OCI-M1 (cell line): Measurements from ENCODE around the gene S100A6.
"Not testable (repeated sequence)": the region's sequence is repeated elsewhere in the genome, so short reads cannot be mapped to it uniquely, and the experiment has no call there.

ENCODE experiments used
- DNase-seq: peaks from one replicate; lab custom pipeline; 2025; lab: John Stamatoyannopoulos, UW

S100A6 gene

DNA sequence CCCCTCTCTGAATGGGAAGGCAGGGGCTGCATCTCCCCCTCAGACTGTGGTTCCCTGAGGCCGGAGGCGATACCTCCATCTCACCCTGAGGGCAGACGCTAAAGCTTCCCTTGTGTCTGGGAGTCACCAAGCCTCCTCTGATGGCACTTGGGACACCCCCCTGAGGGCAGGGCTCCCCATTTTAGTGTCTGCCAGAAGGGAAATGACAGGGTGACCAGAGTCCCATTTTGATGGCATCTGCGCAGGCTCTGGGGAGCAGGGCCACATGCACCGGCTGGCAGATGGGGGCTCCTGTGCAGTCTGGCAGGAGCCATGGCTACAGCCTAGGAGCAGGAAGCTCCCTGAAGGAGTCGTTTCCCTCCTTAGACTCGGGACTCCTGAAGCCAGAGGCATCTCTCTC is 28.2 kb upstream of the S100A6 start:
- no peak for DNase-seq

DNA sequence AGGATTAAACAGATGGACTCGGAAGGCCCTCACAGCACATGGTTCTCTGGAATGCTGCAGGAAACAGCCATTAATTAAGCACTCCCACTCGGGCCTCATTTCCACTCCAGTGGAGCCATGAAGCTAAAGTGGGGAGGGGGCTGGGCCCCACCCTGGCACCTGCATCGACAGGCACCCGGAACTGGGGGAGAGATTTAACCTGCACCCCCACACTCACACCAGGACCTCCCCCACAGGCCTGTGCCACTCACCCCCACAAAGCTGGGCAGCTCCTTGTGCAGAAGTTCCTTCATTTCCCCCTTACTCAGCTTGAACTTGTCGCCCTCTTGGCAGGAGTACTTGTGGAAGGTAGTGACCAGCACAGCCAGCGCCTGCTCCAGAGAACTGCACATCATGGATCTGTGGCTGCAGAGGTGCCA is 27.7 kb upstream of the S100A6 start:
- DNase-seq: no peak

DNA sequence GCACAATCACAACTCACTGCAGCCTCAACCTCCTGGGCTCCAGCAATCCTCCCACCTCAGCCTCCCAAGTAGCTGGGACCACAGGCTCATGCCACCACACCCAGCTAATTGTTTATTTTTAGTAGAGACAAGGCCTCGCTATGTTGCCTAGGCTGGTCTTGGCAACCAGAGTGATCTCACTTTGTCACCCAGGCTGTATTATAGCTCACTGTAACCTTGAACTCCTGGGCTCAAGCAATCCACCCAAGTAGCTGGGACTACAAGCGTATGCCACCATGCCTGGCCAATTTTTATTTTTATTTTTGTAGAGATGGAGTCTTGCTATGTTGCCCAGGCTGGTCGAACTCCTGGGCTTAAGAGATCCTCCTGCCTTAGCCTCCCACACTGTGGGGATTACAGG is 26.2 kb upstream of the S100A6 start:
- not testable (repeated sequence) for DNase-seq

DNA sequence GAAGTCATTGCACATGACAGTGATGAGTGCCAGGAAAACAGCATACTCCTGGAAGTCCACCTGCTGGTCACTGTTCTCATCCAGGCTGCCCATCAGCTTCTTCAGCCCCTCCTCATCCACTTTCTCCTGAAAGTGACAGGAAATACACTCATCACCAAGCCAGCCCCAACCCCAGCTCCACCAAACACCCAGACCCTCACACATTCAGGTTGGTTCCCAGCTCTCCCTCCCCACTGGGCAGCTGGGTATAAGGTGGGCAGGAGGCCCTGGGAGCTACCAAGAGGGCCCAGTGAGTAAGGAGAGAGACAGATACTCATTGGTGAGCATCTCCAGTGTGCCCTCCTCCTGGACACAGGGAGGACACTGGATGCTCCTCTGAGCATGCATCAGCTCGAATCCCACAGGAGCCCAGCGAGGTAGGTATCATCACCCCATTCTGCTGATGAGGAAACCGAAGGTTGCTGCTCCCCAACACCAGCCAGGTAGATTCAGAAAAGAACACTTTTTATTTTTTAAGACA is 25.7 kb upstream of the S100A6 start:
- DNase-seq: no peak

DNA sequence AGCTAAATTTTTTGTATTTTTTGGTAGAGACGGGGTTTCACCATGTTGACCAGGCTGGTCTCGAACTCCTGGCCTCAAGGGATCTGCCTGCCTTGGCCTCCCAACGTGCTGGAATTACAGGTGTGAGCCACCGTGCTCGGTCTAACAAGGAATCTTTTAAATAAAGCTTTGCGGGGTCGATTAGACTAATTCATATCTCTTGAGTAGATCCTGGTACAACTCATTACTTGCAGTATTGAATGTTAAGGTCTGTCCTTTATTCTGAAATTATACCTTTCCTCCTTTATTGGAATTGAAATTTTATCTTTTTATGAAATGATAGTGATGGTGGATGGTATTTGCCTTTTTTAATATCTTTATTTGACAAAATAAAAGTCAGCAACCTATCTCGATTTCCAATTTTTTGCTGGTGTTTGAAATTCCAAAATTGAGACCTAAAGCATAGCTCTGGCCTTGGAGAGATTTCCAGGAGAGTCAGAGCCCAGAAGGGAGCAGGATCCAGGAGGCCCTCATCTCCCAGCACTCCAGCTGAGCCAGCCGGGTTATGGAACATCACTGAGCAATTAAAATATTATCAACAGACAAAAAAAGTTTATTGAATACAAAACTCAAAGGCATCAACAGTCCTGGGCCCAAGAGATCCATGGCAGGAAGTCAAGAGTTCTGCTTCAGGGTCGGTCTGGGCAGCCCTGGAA is 25.1 kb upstream of the S100A6 start:
- no peak for DNase-seq

DNA sequence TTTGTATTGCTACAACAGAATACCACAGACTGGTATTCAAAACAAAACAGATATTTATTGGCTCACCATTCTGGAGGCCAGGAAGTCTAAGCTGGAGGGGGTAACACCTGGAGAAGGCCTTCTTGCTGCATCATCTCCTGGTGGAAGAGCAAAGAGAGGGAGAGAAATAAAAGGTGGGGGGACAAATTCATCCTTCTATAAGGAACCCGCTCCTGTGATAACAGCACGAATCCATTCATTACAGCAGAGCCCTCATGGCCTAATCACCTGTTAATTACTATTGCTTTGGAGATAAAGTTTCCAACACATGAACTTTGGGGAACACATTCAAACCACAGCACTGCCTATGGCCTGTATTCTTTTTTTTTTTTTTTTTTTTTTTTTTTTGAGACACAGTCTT is 24.4 kb upstream of the S100A6 start:
- DNase-seq: no peak

DNA sequence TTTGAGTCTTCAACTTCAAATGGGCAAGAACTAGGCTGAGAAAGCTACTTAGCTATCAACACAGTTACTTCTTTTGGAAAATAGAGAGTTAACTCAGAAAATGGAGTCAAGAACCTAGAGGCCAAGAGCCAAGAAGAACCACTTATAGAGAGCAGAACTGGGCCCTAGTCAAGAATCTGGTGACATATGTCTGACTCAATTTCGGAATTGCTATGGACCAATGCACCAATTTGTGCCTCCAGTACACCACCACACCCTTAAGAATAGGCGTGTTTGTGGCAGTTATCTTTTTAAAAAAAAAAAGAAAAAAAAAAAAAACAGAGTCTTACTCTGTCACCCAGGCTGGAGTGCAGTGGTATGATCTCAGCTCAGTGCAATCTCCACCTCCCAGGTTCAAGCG is 22.1 kb upstream of the S100A6 start:
- no peak for DNase-seq

DNA sequence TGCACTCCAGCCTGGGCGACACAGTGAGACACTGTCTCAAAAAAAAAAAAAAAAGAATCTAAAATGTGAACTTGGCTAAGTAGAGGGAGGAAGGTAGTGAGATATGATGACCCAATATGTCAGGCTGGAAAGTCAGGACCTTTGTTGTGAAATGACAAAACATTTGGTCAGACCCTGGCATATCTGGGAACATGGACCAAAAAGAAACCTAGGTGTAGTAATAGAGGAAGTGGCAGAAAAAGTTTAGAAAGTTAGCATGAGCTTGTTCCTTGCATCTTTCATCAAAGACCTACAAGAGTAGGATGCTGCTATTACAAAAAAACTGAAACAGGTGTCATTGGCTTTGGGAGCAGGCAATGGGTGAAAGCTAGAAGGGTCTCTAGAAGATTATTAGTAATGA is 20.6 kb upstream of the S100A6 start:
- DNase-seq: no peak

DNA sequence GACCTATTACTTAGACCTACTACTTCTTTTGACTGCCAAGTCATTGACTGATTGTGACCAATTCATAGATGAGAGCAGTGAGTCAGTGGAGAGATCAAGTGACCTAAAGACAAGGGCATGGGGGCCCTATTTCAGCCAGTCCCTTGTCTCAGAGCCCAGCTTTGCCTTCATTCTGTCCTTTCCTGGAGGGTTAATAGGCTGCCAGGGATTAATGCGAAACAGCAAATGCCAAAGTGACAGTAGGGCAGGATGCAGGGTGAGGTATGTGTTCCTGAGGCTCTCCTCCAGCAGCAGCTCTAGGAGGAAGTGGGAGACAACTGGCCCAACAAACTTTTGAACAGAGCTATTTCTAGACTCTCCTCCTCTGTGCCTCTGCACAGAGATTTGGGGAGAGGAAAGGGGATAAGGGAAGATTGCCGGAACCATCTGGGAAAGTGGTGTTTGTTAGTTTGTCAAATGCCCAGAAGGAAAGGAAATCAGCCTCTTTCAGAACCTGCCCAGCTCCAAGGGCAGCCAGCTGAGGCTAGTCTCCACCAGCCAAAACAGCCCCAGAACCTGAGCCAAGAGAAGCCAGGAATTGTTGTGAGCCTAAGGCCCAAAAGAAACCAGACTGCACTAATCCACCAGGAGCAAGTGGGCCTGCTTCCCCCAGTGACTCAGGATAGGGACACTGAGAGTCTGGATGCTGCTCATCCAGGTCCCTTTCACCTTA is 18.2 kb upstream of the S100A6 start:
- DNase-seq: no peak

DNA sequence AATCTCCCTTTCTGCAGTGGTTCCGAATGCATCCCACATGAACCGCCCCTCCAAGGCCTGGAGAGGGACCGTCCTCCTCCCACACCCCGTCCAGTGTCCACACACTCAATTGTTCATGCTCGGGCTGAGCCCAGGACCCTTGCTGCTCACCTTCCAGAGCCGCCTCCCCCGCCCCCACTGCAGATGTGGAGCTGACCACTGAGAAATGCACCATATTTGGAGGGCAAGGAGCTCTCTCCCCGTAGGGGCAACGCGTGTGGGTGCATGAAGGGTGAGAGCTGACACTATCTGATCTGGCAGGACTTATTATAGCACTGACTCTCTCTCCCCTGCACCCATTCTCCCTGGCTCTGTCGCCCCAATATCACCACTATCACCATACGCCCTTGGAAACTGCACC is 17.3 kb upstream of the S100A6 start:
- no peak for DNase-seq

DNA sequence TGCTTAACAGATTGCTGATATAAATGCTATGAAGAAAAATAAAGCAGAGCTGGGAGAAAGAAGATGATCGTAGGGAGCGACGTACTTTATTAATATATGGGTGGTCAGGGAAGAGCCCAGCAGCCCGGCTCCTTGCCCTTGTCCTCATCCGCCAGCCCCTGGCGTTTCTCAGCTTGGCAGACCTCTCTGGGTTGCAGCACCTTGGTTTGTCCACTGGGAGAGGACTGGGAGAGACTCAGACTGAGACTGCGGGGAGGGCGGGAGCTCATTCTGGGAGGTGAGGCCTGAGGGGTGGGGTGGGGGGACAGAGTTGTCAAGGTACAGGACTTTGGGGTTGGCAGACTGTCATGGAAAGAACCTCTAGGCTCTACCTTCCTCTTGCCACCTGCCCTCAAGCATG is 16.5 kb upstream of the S100A6 start:
- no peak for DNase-seq

DNA sequence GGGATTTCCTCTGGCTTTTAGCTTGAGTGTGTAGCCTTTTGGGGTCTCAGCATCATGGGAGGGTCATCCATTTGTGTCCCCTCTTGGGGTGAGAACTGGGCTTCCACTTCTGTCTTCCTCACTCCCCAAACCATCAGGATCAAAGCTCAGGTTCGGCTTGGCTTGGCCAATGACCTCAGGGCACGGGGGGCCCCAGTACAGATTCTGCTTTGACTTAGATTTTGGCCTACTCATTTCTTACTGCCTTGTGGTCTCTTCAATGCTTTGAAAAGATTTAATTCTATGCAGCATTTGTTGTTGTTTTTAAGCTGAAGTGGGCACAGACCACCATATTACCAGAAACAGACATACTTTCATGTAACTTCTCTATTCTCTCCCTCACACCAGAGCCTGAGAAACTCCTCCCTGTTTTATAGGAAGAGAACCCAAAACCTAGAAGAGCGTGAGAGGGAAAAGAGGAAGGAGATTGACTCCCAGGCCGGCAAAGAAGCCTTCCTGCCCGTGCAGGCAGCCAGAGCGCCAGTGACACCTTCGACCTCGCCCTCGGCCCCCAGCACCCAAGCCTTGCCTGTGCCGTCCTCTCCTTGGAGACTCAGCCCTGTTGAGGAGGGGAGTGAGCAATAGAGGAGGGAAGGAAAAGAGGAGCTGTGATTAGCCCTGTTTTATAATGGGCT is 15.2 kb upstream of the S100A6 start:
- DNase-seq: peak; percentile 75

DNA sequence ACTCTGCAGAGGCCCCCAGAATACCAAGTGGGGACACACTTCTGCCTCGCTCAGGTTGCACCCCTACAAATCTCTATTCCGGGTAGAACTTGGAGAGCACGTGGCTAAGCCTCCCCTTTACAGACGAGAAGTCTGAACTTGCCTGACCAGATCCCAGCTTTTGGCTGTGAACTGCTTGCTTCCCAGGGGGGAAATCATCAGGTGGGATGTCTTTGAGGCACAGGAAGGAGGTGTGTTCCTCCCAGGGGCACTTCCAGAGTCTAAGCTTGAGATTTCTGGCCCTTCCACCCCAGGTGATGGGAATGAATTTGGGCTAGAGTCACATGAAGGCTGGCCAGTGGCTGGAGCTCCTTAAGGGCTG is 14.6 kb upstream of the S100A6 start:
- DNase-seq: no peak

DNA sequence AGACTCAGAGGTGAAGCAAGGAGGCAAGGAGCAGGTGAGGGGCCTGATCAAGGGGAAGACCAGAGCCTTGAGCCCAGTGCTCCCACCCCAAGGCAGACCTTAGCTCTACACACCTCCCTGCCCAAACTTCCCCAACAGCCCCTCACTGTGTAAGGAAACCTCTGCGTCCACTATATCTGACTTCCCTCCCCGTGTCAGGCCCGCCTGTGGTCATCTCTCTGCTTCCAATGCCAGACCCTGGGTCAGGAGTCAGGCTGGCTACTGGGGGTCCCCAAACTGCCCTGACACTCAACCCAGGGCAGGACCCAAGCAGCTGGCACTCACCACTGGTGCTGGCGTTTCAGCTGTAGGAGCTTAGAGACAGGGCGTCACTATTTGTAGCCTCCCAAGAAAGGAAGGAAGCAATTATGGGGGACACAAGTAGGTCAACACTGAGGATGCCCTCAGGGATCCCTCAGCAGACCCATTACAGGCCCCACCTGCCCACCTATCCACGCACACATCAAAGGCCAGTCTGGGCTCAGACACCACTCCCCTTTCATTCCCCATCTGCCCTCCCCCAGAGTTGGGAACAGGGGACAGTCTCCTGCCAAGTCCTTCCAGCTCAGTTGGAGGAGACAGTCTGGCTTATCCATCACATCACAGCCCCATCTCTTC is 14.1 kb upstream of the S100A6 start:
- no peak for DNase-seq

DNA sequence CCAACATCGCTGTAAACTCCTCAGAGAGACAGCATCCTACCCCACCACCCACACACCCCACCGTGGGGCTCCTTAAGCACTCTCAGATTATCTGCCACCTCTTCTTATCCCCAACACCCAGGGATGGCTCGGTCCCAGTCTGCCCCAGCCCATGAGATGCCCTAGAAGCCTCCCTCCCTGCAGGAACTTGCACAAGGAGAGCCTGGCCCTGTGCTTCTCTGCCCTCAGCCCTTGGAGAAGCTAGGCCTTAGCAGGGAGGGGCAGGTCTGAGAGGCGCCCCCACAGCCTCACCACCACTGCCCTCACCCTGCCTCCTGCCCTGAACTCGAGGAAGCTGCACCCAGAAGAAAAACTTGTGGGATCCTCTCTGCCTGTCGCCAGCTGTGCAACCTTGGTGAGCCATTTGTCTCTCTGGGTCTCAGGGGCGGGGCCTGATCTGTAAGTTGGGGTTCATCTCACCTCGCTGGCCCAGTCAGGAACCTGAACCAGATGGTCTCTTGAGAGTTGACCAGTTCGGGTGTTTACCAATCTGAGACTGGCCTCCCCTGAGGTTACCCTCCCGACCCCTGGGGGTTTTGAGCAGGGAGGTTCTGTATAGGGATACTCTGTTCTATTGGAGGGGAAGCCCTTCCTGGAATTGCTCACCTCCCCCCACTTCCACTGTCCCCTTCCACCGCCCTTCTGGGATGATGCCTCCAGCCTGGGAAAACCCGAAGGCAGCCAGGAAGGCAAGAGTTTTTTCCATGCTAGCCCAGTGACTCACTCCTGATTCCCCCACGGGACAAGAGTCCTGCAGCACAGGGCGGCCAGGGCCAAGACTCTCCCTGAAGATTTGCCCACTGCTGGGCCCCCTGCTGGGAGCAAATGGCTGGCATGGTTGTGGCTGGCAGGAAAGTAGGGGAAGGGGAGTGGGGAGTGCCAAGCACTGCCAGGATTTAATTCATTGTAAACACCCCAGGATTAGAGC is 13.2 kb upstream of the S100A6 start, which contains the start of gene S100A3:
S100A3 (minus strand) TSS at position 537 of the 967 bp plus-strand sequence. CDS start 773 bp downstream, outside the sequence.
- no peak for DNase-seq

DNA sequence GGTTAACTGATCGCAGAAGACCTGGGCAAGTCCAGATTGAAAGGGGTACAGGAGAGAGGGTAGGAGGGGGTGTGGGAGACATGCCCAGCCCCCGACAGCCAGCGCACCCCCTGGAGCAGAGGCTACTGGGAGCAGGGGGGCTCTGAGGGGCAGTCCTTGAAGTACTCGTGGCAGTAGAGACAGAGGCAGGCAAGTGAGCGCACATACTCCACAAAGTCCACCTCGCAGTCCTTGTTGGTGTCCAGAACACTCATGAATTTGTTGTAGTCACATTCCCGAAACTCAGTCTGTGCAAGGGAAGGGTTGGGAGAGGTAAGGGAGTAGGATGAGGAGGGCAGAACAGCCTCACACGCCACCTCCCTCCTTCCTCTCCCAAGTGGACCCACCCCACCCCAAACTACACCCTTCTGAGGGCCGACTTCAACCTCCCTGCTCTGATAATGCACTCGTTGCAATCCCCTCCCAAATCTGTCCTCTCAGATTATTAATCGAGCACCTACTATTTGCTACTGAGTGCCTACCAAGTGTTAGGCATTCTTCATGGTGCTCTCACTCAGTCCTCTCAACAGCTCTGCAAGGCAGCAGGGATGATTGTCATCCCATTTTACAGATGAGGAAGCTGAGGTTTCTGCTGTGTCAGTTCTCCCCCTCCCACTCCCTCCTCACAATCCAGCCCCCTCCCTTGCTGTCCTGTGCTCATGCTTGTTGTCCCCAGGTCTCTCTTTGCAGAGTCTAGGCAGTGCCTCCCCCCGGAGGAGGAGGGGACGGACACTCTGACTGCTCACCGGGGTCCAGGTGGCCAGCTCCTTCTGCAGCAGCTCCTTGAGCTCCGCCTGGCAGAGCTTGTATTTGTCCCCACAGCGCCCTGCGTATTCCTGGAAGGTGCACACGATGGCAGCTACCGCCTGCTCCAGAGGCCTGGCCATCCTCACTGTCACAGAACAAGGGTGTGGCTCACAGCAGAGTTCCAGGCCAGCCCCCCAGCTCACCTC is 12.1 kb upstream of the S100A6 start:
- DNase-seq: no peak

DNA sequence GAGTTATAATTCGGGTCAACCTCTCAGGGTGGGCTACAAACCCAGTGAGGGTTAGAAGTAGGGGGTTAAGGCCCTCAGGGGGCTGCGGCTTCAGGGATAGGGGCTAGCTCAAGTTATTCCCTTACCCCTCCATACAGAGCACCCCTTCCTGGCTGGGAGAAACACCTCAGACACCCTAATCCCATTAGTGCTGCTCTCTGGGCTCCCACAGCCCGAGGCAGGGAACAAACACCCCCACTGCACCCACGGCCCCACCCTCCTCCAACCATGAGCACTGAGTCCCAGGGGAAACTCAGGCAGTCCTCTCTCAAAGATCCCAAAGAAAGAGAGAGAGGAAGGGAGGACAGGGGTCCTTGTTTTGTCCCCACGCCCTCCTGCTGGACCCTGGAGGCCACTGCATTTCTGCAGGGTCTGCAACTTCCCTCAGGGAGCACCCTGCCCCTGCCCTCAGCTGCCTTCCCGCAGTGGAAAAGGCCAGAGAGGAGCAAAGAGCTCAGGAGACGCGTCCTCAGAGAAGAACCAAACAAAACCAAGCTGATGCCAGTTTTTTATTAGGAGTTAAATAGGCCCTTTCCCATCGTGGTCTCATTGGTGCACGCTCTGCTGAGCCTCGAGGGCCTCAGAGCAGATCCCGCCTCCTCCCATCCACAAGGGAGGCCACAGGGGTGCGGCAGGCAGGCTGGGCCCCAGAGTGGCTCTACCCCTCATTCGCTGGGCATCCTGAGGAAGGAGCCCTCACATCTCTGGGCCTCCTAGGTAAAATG is 11.2 kb upstream of the S100A6 start:
- no peak for DNase-seq

DNA sequence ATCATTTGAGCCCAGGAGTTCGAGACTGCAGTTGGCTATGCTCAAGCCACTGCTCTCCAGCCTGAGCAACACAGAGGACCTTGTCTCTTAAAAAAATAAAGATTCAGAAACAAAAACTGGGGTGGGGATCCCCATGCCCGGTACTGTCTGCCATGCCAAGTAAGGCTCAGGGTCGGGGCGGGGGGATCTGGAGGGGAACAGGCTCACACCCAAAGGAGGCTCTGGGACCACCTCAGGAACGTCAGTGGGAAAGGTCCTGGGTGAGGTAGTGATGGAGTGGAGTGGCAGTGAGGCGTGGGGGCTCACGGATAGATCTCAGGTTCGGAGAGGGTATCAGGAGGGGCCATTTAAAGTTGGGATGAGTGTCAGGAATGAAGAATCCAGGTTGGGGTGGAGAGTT is 10.6 kb upstream of the S100A6 start:
- no peak for DNase-seq
